HL-60 (cell line): ENCODE measurements around the gene BNIP1.

Source experiments
- GABPA ChIP-seq: IDR thresholded peaks from 2 replicates; pipeline ENCODE4 v1.6.1; 2012; ENCODE audit warnings: low read depth
- POLR2AphosphoS5 ChIP-seq: IDR thresholded peaks from 2 replicates; pipeline ENCODE4 v1.6.1; 2012; ENCODE audit warnings: low read depth
- REST ChIP-seq: IDR thresholded peaks from 2 replicates; pipeline ENCODE4 v1.6.1; 2012; ENCODE audit warnings: low read depth; ENCODE audit not compliant: insufficient replicate concordance
- SPI1 ChIP-seq: IDR thresholded peaks from 2 replicates; pipeline ENCODE4 v1.6.1; 2012; ENCODE audit warnings: low read depth, mild to moderate bottlenecking, borderline replicate concordance
- TF ChIP-seq, protein P1 (sequence below): IDR thresholded peaks from one replicate; pipeline ENCODE4 v1.5.1; 2011; ENCODE audit warnings: low read length, control low read depth, inconsistent platforms; ENCODE audit not compliant: insufficient read depth

GRCh38 chr5:173140769-173141168 lies 3.6 kb upstream of the BNIP1 start:
- TF ChIP-seq, protein P1, sequence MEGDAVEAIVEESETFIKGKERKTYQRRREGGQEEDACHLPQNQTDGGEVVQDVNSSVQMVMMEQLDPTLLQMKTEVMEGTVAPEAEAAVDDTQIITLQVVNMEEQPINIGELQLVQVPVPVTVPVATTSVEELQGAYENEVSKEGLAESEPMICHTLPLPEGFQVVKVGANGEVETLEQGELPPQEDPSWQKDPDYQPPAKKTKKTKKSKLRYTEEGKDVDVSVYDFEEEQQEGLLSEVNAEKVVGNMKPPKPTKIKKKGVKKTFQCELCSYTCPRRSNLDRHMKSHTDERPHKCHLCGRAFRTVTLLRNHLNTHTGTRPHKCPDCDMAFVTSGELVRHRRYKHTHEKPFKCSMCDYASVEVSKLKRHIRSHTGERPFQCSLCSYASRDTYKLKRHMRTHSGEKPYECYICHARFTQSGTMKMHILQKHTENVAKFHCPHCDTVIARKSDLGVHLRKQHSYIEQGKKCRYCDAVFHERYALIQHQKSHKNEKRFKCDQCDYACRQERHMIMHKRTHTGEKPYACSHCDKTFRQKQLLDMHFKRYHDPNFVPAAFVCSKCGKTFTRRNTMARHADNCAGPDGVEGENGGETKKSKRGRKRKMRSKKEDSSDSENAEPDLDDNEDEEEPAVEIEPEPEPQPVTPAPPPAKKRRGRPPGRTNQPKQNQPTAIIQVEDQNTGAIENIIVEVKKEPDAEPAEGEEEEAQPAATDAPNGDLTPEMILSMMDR: no peak
- TF ChIP-seq REST (no peak), GABPA (no peak), SPI1 (no peak), POLR2AphosphoS5 (no peak)
